Gastroesophageal sphincter (tissue), 4 donors: Measurements from ENCODE around the gene ASF1A. TPM values are rescaled to one million over a fixed set of nuclear protein-coding genes. Genes with fewer than 3 reads are reported as not detected.

Source experiments
- ATAC-seq: fragments of 150-250 bp; one replicate; pipeline ENCODE4 v1.9.1; 2016; ENCODE audit warnings: mild to moderate bottlenecking, moderate library complexity
- H3K27ac ChIP-seq, 4 donors: fragments of 200-600 bp; sonication (generic) in 3 of 4; 1 replicate in 3 of 4; 2 replicates in 1 of 4; pipeline ENCODE4 v1.5.1; 2016 to 2019
- H3K27me3 ChIP-seq: fragments of 200-600 bp; sonication (generic); one replicate; pipeline ENCODE4 v1.5.1; 2019
- H3K36me3 ChIP-seq, 2 donors: fragments of 200-600 bp; sonication (generic); one replicate each; pipeline ENCODE4 v1.5.1; 2019; ENCODE audit warnings: control low read depth in 1 of 2
- H3K4me1 ChIP-seq, 3 donors: fragments of 200-600 bp; sonication (generic); 1 replicate in 2 of 3; 2 replicates in 1 of 3; pipeline ENCODE4 v1.5.1; 2016 to 2019; ENCODE audit warnings: control low read depth in 2 of 3
- H3K4me3 ChIP-seq, 2 donors: fragments of 200-600 bp; sonication (generic); one replicate each; pipeline ENCODE4 v1.5.1; 2019; ENCODE audit warnings: mild to moderate bottlenecking in 1 of 2, moderate library complexity in 1 of 2
- H3K9me3 ChIP-seq, 3 donors: fragments of 200-600 bp; sonication (generic); one replicate each; pipeline ENCODE4 v1.5.1; 2017 to 2019; ENCODE audit warnings: control low read depth in 2 of 3
- CTCF ChIP-seq, 4 experiments: fragments of 200-600 bp in 2 of 4; fragments of 450-650 bp in 2 of 4; sonication (generic) in 1 of 4; IDR thresholded peaks; one replicate each; pipeline ENCODE4 v1.5.1; 2017 to 2019; ENCODE audit warnings: antibody characterized with exemption in 4 of 4, mild to moderate bottlenecking in 2 of 4, moderate library complexity in 2 of 4
- EP300 ChIP-seq: sonication (generic); formaldehyde crosslinking; IDR thresholded peaks from one replicate; pipeline ENCODE4 v1.6.1; 2017; ENCODE audit warnings: antibody characterized with exemption, mild to moderate bottlenecking
- POLR2A ChIP-seq, 2 donors: fragments of 450-650 bp; IDR thresholded peaks; one replicate each; pipeline ENCODE4 v1.6.1; 2017; ENCODE audit warnings: antibody characterized with exemption in 2 of 2, mild to moderate bottlenecking in 2 of 2, moderate library complexity in 1 of 2
- POLR2AphosphoS5 ChIP-seq: sonication (generic); formaldehyde crosslinking; IDR thresholded peaks from one replicate; pipeline ENCODE4 v1.6.1; 2017; ENCODE audit warnings: antibody characterized with exemption
- WGBS, 2 donors: methylation state at CpG; one replicate each; pipeline ENCODE4 v1.1.5; 2018; ENCODE audit warnings: low coverage in 1 of 2; 5-methylcytosine and 5-hydroxymethylcytosine counted together
- total RNA-seq, 4 donors: library from RNA; depleted of rRNA; stranded (reverse); fragments of >200 nt; gene quantifications; one replicate each; pipeline ENCODE4 v1.1.0, GENCODE V29; 2016

The ASF1A gene
- total RNA-seq, 4 donors from 2014 or later, result 10.0 to 23.3 (median 13.6) TPM

- Histone ChIP-seq H3K4me3 (no peak overlapping the region), H3K27me3 (no peaks in the 10 kb centered on the region), H3K9me3 (no peaks in the 10 kb centered on the region), H3K27ac (no peak overlapping the region), H3K4me1 (no peaks in the 10 kb centered on the region), H3K36me3 (no peaks in the 10 kb centered on the region)
- no peak for TF ChIP-seq POLR2AphosphoS5
- TF ChIP-seq CTCF (IDR thresholded peaks at IDR 0.05), result no peak
- TF ChIP-seq POLR2A (IDR thresholded peaks at IDR 0.05), result no peak
- no peak for TF ChIP-seq EP300
- ATAC-seq, result no peak
- 76 to 93% methylated on average over 2 of the region's 2 CpGs for WGBS, 2 donors
Measured at GRCh38 chr6:118877806-118878205, 16.1 kb upstream of the ASF1A start.

GRCh38 chr6:118881440-118882313 lies 12.3 kb upstream of the ASF1A start:
- Histone ChIP-seq H3K27me3 (no peaks in the 10 kb centered on the region), H3K27ac (no peak overlapping the region), H3K9me3 (no peaks in the 10 kb centered on the region), H3K4me1 (no peaks in the 10 kb centered on the region), H3K36me3 (no peaks in the 10 kb centered on the region), H3K4me3 (no peak overlapping the region)
- ATAC-seq, result no peak
- 81 to 90% methylated on average over 8 to 9 of the region's 9 CpGs for WGBS, 2 donors
- TF ChIP-seq EP300 (no peak), POLR2A (IDR thresholded peaks at IDR 0.05) (no peak), POLR2AphosphoS5 (no peak), CTCF (IDR thresholded peaks at IDR 0.05) (no peak)

DNA sequence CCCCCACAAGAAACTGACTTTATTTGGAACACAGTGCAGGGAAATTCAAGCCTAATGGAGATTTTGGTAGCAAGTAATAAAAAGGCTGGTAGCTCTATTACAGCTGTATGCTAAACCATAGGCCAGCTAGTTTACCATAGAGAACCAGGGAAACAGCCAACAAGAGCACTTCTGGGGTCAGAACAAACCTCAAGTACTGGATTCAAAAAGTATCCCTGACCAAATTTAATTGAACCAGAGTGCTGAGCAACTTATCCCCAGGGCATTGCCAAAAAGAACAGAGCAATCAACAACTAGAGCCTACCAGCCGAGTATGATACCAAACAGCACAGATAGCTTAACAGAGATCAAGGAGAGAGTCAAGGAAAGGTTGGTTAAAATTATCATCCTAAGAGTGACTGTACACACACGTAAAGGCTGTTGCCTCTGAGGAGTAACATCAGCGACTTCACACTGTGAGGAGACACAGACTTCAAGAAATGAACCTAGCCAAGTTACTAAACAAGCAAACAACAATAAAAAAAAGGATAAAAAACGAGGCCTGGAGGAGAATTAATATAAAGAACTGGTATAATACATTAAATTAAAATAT lies 11.5 kb upstream of the ASF1A start:
- H3K4me1 ChIP-seq, result no peaks in the 10 kb centered on the region
- 97 to 100% methylated on average over 1 to 4 of the region's 4 CpGs for whole genome bisulfite sequencing, 2 donors
- ATAC-seq, result no peak
- H3K36me3 ChIP-seq, result no peaks in the 10 kb centered on the region
- H3K9me3 ChIP-seq, result no peaks in the 10 kb centered on the region
- no peaks in the 10 kb centered on the region for H3K27me3 ChIP-seq
- TF ChIP-seq EP300 (no peak), CTCF (IDR thresholded peaks at IDR 0.05) (no peak), POLR2AphosphoS5 (no peak), POLR2A (IDR thresholded peaks at IDR 0.05) (no peak)
- H3K27ac ChIP-seq, result no peak overlapping the region
- no peak overlapping the region for H3K4me3 ChIP-seq

- TF ChIP-seq POLR2AphosphoS5 (no peak), POLR2A (IDR thresholded peaks at IDR 0.05) (no peak), EP300 (no peak), CTCF (IDR thresholded peaks at IDR 0.05) (no peak)
- no peak overlapping the region for H3K27ac ChIP-seq
- H3K9me3 ChIP-seq, result no peaks in the 10 kb centered on the region
- no peak overlapping the region for H3K4me3 ChIP-seq
- H3K4me1 ChIP-seq, result peaks cover 0 to 6% (median 0%) of the 10 kb centered on the region in 3 donors
- no peak for ATAC-seq
- H3K27me3 ChIP-seq, result no peaks in the 10 kb centered on the region
- no peaks in the 10 kb centered on the region for H3K36me3 ChIP-seq
- WGBS, 2 donors, result 87 to 94% methylated on average over 6 of the region's 6 CpGs
Measured at GRCh38 chr6:118886641-118887040, 7.3 kb upstream of the ASF1A start.
